ENCODE results near the gene DRC7. TPM values are rescaled to one million over a fixed set of nuclear protein-coding genes. Genes with fewer than 3 reads are reported as not detected.

DRC7 gene
- polyA plus RNA-seq, 1 of the 3 experiments (the other 2 are of a cell fraction), result 0.58 TPM

GRCh38 chr16:57753448-57754353, 59.1 kb downstream of the DRC7 start:
- ChIA-PET POLR2A (no interaction called here), CTCF (interaction anchor here (4.8 kb wide), 1 partner anchor 109 kb away, joined by 57 read pairs; no protein-coding TSS in a partner anchor)
- Histone ChIP-seq H3K9me2 (no peaks in the 10 kb centered on the region), H3F3A (replicated peaks; ENCODE audit: insufficient read depth) (peaks cover 4% of the 10 kb centered on the region), H3K27me3 (ENCODE audit: insufficient read depth) (no peaks in the 10 kb centered on the region), H3K4me3 (ENCODE audit: low read depth in 2 of 2, low read length in 1 of 2) (no peak overlapping the region), H3K4me2 (no peak overlapping the region), H4K20me1 (ENCODE audit: insufficient read depth) (0 out of 2 replicates have a peak, but pooled peaks cover 2% of the 10 kb centered on the region), H3K9me3 (no peaks in the 10 kb centered on the region), H3K79me2 (ENCODE audit: insufficient read depth) (no peaks in the 10 kb centered on the region), H3K27ac (ENCODE audit: low read depth in 2 of 2, low read length in 1 of 2) (no peak overlapping the region), H2AFZ (ENCODE audit: low read depth) (no peak overlapping the region), H3K4me1 (ENCODE audit: control insufficient read depth in 1 of 2, insufficient read depth in 2 of 2, low read depth in 1 of 2, low read length in 1 of 2) (no peaks in the 10 kb centered on the region; a peak in 1 of 4 replicates), H3K36me3 (replicated peaks in 1 of 2; ENCODE audit: control insufficient read depth in 1 of 2, insufficient read depth in 2 of 2, low read length in 1 of 2) (peaks cover 3 to 44% of the 10 kb centered on the region in 2 experiments), H3K9ac (no peak overlapping the region)
- TF ChIP-seq CHD2 (IDR thresholded peaks at IDR 0.05; ENCODE audit: low read length, partially characterized antibody) (no peak), SIN3A (IDR thresholded peaks at IDR 0.05; ENCODE audit: borderline replicate concordance, low read depth, low read length) (no peak), GATA2 (CRISPR knock-in tag; IDR thresholded peaks at IDR 0.05) (no peak), RXRA (IDR thresholded peaks at IDR 0.05; ENCODE audit: borderline replicate concordance, low read depth) (no peak), PBX3 (IDR thresholded peaks at IDR 0.05) (no peak), TEAD4 (IDR thresholded peaks at IDR 0.05; ENCODE audit: borderline replicate concordance, insufficient read depth) (no peak), RFX5 (IDR thresholded peaks at IDR 0.05; ENCODE audit: low read length) (no peak)
- DNase-seq, result no peak
- WGBS (ENCODE audit: low lambda C conversion rate), result 92% methylated on average over 14 of the region's 32 CpGs

GRCh38 chr16:57754354-57755060, 59.9 kb downstream of the DRC7 start:
- Histone ChIP-seq H3K4me2 (no peak overlapping the region), H4K20me1 (ENCODE audit: insufficient read depth) (0 out of 2 replicates have a peak, but pooled peaks cover 2% of the 10 kb centered on the region), H3K79me2 (ENCODE audit: insufficient read depth) (no peaks in the 10 kb centered on the region), H3K9me3 (no peaks in the 10 kb centered on the region), H3K9me2 (no peaks in the 10 kb centered on the region), H3K9ac (no peak overlapping the region), H3K27me3 (ENCODE audit: insufficient read depth) (no peaks in the 10 kb centered on the region), H3F3A (replicated peaks; ENCODE audit: insufficient read depth) (peaks cover 6% of the 10 kb centered on the region), H2AFZ (ENCODE audit: low read depth) (no peak overlapping the region), H3K4me1 (ENCODE audit: control insufficient read depth in 1 of 2, insufficient read depth in 2 of 2, low read depth in 1 of 2, low read length in 1 of 2) (no peaks in the 10 kb centered on the region), H3K4me3 (ENCODE audit: low read depth in 2 of 2, low read length in 1 of 2) (no peak overlapping the region), H3K36me3 (replicated peaks in 1 of 2; ENCODE audit: control insufficient read depth in 1 of 2, insufficient read depth in 2 of 2, low read length in 1 of 2) (peaks cover under 1 to 51% of the 10 kb centered on the region in 2 experiments), H3K27ac (ENCODE audit: low read depth in 2 of 2, low read length in 1 of 2) (no peak overlapping the region)
- CTCF ChIA-PET, result interaction anchor here (0.8 to 4.8 kb wide), 3 partner anchors 18 to 247 kb away, joined by 3 to 57 read pairs (median 4); partner anchors contain the start of gene USB1
- POLR2A ChIA-PET, result interaction anchor here (0.9 kb wide), 1 partner anchor 19 kb away, joined by 3 read pairs; no protein-coding TSS in a partner anchor
- no peak for DNase-seq
- 88% methylated on average over 6 of the region's 9 CpGs for WGBS (ENCODE audit: low lambda C conversion rate)
- TF ChIP-seq USF2 (IDR thresholded peaks at IDR 0.05; ENCODE audit: borderline replicate concordance, low read depth, low read length), result no peak
- TF ChIP-seq FOSL2 (IDR thresholded peaks at IDR 0.05; ENCODE audit: borderline replicate concordance, low read depth), result no peak
- TF ChIP-seq TAF1 (IDR thresholded peaks at IDR 0.05; ENCODE audit: borderline replicate concordance, low read depth, low read length), result no peak
- no peak for TF ChIP-seq REST (IDR thresholded peaks at IDR 0.05; ENCODE audit: low read depth, low read length)
- TF ChIP-seq RCOR1 (IDR thresholded peaks at IDR 0.05; ENCODE audit: low read length), result no peak
- TF ChIP-seq GABPA (IDR thresholded peaks at IDR 0.05; ENCODE audit: low read depth), result no peak
